Measurements from ENCODE around the gene SNED1.

- TF ChIP-seq CTCF (IDR thresholded peaks at IDR 0.05) = no peak
- no peak for TF ChIP-seq POLR2A (IDR thresholded peaks at IDR 0.05)
- no peak for TF ChIP-seq POLR2AphosphoS5 (IDR thresholded peaks at IDR 0.05)
- no peak for TF ChIP-seq EP300 (IDR thresholded peaks at IDR 0.05)
These were observed 49.3 kb upstream of the SNED1 start for GRCh38 chr2:240948905-240949790.

Data from sigmoid colon (tissue), 4 donors.